ENCODE results near the gene CDH5. TPM values are rescaled to one million over a fixed set of nuclear protein-coding genes. Genes with fewer than 3 reads are reported as not detected.

Gene CDH5
- total and polyA plus RNA-seq, 7 donors, result 0.60 to 26.0 (median 12.6) TPM

DNA sequence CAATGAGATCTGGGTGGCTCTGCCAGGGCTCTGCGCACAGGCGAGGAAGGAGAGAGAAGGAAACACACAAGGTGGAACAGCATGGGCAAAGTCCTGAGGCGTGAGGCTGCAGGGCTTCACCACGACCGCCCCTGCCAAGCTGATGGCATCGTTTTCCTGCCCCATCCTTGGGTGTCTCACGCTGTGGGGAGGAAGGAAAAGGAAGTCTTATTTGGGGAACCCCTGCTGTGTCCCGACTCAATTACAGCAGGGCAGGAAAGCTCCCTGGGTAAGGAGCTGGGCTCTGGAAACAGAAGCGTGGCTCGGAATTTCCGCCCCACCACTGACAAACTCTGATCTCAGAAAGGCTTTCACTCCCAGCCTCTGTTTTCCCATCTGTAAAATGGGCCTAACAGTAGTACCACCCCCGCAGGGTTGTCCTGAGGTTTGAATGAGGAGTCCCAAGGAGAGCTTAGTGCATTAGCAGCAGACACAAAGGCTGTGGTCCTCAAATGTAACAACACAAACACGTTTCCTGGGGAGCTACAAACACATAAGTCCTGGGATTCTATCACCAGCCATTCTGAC lies 3.2 kb upstream of the CDH5 start:
- Histone ChIP-seq H3K27me3 (peaks cover 0 to 16% (median 0%) of the 10 kb centered on the region in 3 donors), H3K27ac (peak overlapping the region in 1 of 4 donors; percentile 71), H3K4me3 (no peak overlapping the region), H3K9me3 (no peaks in the 10 kb centered on the region), H3K36me3 (no peaks in the 10 kb centered on the region), H3K4me1 (peaks cover 0 to 8% (median 8%) of the 10 kb centered on the region in 4 donors)
- DNase-seq, result no peak
- TF ChIP-seq CTCF (IDR thresholded peaks at IDR 0.05), result no peak
- intact Hi-C loops (cut with DNase I), result no loop called here
- 79 to 80% methylated on average over 13 of the region's 13 CpGs for WGBS, 2 donors

- Histone ChIP-seq H3K27me3 (peaks cover 0 to 16% (median 0%) of the 10 kb centered on the region in 3 donors), H3K9me3 (no peaks in the 10 kb centered on the region), H3K27ac (peak overlapping the region in 2 of 4 donors; percentile 25 to 71), H3K36me3 (no peaks in the 10 kb centered on the region), H3K4me3 (no peak overlapping the region), H3K4me1 (peaks cover 0 to 8% (median 8%) of the 10 kb centered on the region in 4 donors)
- 42 to 44% methylated on average over 16 of the region's 16 CpGs for whole genome bisulfite sequencing, 2 donors
- peak in 2 of 4 donors; percentile 6 to 27 for TF ChIP-seq POLR2AphosphoS5 (IDR thresholded peaks at IDR 0.05)
- TF ChIP-seq CTCF (IDR thresholded peaks at IDR 0.05), result no peak
- TF ChIP-seq EP300 (IDR thresholded peaks at IDR 0.05), result no peak
- peak; percentile 83 for DNase-seq
- intact Hi-C loops (cut with DNase I), result no loop called here
Measured at GRCh38 chr16:66364117-66364958, 2.2 kb upstream of the CDH5 start.

- Histone ChIP-seq H3K27ac (peak overlapping the region; percentile 14 to 71 (median 22)), H3K4me3 (no peak overlapping the region), H3K4me1 (peaks cover 0 to 8% (median 8%) of the 10 kb centered on the region in 4 donors), H3K36me3 (no peaks in the 10 kb centered on the region), H3K9me3 (no peaks in the 10 kb centered on the region), H3K27me3 (peaks cover 0 to 16% (median 0%) of the 10 kb centered on the region in 3 donors)
- 47 to 57% methylated on average over 2 of the region's 2 CpGs for WGBS, 2 donors
- DNase-seq, result no peak
- TF ChIP-seq POLR2AphosphoS5 (IDR thresholded peaks at IDR 0.05), result no peak
- no peak for TF ChIP-seq CTCF (IDR thresholded peaks at IDR 0.05)
- no peak for TF ChIP-seq POLR2A (IDR thresholded peaks at IDR 0.05)
- TF ChIP-seq EP300 (IDR thresholded peaks at IDR 0.05), result no peak
- intact Hi-C loops (cut with DNase I), result no loop called here
Measured at GRCh38 chr16:66364959-66365306, 1.6 kb upstream of the CDH5 start.

DNA sequence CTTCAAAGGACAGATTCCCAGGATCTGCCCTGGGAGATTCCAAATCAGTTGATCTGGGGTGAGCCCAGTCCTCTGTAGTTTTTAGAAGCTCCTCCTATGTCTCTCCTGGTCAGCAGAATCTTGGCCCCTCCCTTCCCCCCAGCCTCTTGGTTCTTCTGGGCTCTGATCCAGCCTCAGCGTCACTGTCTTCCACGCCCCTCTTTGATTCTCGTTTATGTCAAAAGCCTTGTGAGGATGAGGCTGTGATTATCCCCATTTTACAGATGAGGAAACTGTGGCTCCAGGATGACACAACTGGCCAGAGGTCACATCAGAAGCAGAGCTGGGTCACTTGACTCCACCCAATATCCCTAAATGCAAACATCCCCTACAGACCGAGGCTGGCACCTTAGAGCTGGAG lies 840 bp upstream of the CDH5 start:
- Histone ChIP-seq H3K27ac (peak overlapping the region in 3 of 4 donors; percentile 14 to 71 (median 18)), H3K4me1 (peaks cover 0 to 8% (median 8%) of the 10 kb centered on the region in 4 donors), H3K36me3 (no peaks in the 10 kb centered on the region), H3K4me3 (no peak overlapping the region), H3K9me3 (no peaks in the 10 kb centered on the region), H3K27me3 (peaks cover 0 to 16% (median 0%) of the 10 kb centered on the region in 3 donors)
- intact Hi-C loops (cut with DNase I), result no loop called here
- TF ChIP-seq POLR2A (IDR thresholded peaks at IDR 0.05) (no peak), POLR2AphosphoS5 (IDR thresholded peaks at IDR 0.05) (no peak), EP300 (IDR thresholded peaks at IDR 0.05) (no peak), CTCF (IDR thresholded peaks at IDR 0.05) (no peak)
- DNase-seq, result no peak
- 40 to 61% methylated on average over 4 of the region's 4 CpGs for WGBS, 2 donors
